Measurements from ENCODE around the gene AKAP13.
A peak's percentile ranks its signal among the peaks of the same experiment; 100 is the strongest.

Gene AKAP13

DNA sequence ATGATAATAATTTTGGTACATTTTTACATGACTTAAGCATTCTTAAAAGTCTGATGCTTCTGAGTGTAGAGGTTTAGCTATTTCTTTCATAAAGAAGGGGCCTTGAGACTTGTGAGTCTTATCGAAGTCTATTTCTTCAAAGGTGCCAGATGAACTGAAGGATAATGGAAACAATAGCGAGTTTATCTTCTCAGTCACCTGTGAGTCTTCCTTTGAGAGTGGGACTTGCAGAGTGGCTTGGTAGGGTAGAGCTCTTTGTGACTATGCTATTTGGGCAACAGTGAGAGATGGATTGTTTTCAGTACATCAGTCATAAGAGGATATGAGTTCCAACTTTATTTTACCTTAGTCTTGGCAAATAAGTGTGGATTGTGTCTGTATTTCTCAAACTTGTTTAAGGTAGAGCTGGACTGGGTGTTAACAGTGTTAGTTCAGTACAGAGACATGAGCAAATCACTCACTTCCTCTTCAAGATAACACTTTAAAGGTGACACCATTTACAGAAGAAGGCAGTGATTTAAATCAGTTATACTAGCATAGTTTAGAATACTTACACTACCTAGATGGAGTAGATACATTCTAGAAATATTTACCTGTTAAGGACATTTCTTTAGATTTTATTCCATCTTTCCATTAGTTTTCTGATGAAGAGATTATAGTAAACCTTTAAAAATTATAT, 3.2 kb downstream of the AKAP13 start:
- POLR2A ChIA-PET = no interaction called here
- peaks cover 0 to 8% of the 10 kb centered on the region in 2 experiments; a peak in 2 of 3 replicates for H3K36me3 ChIP-seq (ENCODE audit: control insufficient read depth in 2 of 2, insufficient read depth in 1 of 2, low read length in 2 of 2)

DNA sequence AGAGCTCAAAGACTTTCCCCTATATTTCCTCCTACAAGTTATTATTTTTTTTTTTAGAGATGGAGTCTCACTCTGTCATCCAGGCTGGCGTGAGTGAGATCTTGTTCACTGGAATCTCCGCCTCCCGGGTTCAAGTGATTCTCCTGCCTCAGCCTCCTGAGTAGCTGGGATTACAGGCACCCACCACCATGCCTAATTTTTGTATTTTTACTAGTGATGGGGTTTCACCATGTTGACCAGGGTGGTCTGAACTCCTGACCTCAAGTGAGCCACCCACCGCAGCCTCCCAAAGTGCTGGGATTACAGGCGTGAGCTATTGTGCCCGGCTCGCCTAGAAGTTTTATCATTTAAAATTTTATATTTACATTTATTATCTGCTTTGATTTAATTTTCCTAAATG, 5.9 kb downstream of the AKAP13 start:
- no peak overlapping the region for H3K27ac ChIP-seq (ENCODE audit: extremely low read depth, low read depth, low read length)
- no peak for TF ChIP-seq PRDM4 (tag by site-specific recombination; IDR thresholded peaks at IDR 0.05)
- no peak for TF ChIP-seq PRDM6 (tag by site-specific recombination; IDR thresholded peaks at IDR 0.05)
- no peak for TF ChIP-seq ZNF670 (tag by site-specific recombination; IDR thresholded peaks at IDR 0.05; ENCODE audit: low read depth)
- TF ChIP-seq ZNF223 (tag by site-specific recombination; IDR thresholded peaks at IDR 0.05) = no peak
- peaks cover 0 to 8% of the 10 kb centered on the region in 2 experiments; a peak in 2 of 3 replicates for H3K36me3 ChIP-seq (ENCODE audit: control insufficient read depth in 2 of 2, insufficient read depth in 1 of 2, low read length in 2 of 2)
- no peaks in the 10 kb centered on the region for H3K9me3 ChIP-seq (ENCODE audit: control insufficient read depth, insufficient read depth, low read depth, low read length)
- ChIA-PET POLR2A (no interaction called here), CTCF (interaction anchor here (0.6 kb wide), 2 partner anchors 29 to 103 kb away, joined by 3 read pairs; no protein-coding TSS in a partner anchor)
- no peak overlapping the region for H3K4me3 ChIP-seq (ENCODE audit: low read depth, low read length)
- peaks cover 21% of the 10 kb centered on the region for H3K4me1 ChIP-seq (ENCODE audit: control insufficient read depth, insufficient read depth, low read length)

More for the DNA sequence above, 3.2 kb downstream of the AKAP13 start:
- Histone ChIP-seq H3K4me3 (ENCODE audit: low read depth, low read length) (no peak overlapping the region), H3K27ac (ENCODE audit: extremely low read depth, low read depth, low read length) (no peak overlapping the region), H3K9me3 (ENCODE audit: control insufficient read depth, insufficient read depth, low read depth, low read length) (no peaks in the 10 kb centered on the region), H3K4me1 (ENCODE audit: control insufficient read depth, insufficient read depth, low read length) (peaks cover 20% of the 10 kb centered on the region)
- CTCF ChIA-PET = interaction anchor here (0.5 to 1.4 kb wide), 5 partner anchors 29 to 117 kb away, joined by 3 to 4 read pairs (median 3); no protein-coding TSS in a partner anchor
- TF ChIP-seq GFI1B (tag by site-specific recombination; IDR thresholded peaks at IDR 0.05) (peak; percentile 76), GLI2 (tag by site-specific recombination; IDR thresholded peaks at IDR 0.05; ENCODE audit: borderline replicate concordance, low read depth) (no peak), ZNF677 (tag by site-specific recombination; IDR thresholded peaks at IDR 0.05) (no peak)

GRCh38 chr15:85388566-85389305, 8.3 kb downstream of the AKAP13 start:
- H3K4me3 ChIP-seq (ENCODE audit: low read depth, low read length) = no peak overlapping the region
- H3K4me1 ChIP-seq (ENCODE audit: control insufficient read depth, insufficient read depth, low read length) = peaks cover 11% of the 10 kb centered on the region
- H3K36me3 ChIP-seq (ENCODE audit: control insufficient read depth in 2 of 2, insufficient read depth in 1 of 2, low read length in 2 of 2) = peaks cover 0 to 8% of the 10 kb centered on the region in 2 experiments; a peak in 2 of 3 replicates
- POLR2A ChIA-PET = interaction anchor here (1.1 kb wide), 1 partner anchor 8 kb away, joined by 5 read pairs; the partner anchor contains the start of gene AKAP13
- H3K9me3 ChIP-seq (ENCODE audit: control insufficient read depth, insufficient read depth, low read depth, low read length) = no peaks in the 10 kb centered on the region
- CTCF ChIA-PET = interaction anchor here (0.5 to 1.4 kb wide), 4 partner anchors 58 to 122 kb away, joined by 3 to 9 read pairs (median 6); no protein-coding TSS in a partner anchor
- no peak overlapping the region for H3K27ac ChIP-seq (ENCODE audit: extremely low read depth, low read depth, low read length)
- TF ChIP-seq KLF1 (tag by site-specific recombination; IDR thresholded peaks at IDR 0.05) = no peak
- TF ChIP-seq ZNF280D (tag by site-specific recombination; IDR thresholded peaks at IDR 0.05) = no peak
- TF ChIP-seq, protein P1, sequence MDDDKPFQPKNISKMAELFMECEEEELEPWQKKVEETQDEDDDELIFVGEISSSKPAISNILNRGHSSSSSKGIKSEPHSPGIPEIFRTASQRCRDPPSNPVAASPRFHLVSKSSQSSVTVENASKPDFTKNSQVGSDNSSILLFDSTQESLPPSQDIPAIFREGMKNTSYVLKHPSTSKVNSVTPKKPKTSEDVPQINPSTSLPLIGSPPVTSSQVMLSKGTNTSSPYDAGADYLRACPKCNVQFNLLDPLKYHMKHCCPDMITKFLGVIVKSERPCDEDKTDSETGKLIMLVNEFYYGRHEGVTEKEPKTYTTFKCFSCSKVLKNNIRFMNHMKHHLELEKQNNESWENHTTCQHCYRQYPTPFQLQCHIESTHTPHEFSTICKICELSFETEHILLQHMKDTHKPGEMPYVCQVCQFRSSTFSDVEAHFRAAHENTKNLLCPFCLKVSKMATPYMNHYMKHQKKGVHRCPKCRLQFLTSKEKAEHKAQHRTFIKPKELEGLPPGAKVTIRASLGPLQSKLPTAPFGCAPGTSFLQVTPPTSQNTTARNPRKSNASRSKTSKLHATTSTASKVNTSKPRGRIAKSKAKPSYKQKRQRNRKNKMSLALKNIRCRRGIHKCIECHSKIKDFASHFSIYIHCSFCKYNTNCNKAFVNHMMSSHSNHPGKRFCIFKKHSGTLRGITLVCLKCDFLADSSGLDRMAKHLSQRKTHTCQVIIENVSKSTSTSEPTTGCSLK (tag by site-specific recombination; IDR thresholded peaks at IDR 0.05) = no peak
- TF ChIP-seq ZNF585B (tag by site-specific recombination; IDR thresholded peaks at IDR 0.05) = no peak
- no peak for TF ChIP-seq ZNF513 (tag by site-specific recombination; IDR thresholded peaks at IDR 0.05)
- TF ChIP-seq TRIM28 (IDR thresholded peaks at IDR 0.05; ENCODE audit: borderline replicate concordance, low read length) = no peak
- TF ChIP-seq EGR2 (tag by site-specific recombination; IDR thresholded peaks at IDR 0.05; ENCODE audit: low read depth) = no peak
- peak; percentile 64; the same call in 1 of the 2 replicates for TF ChIP-seq ZBTB20 (tag by site-specific recombination; IDR thresholded peaks at IDR 0.05)
- TF ChIP-seq ZFP41 (tag by site-specific recombination; IDR thresholded peaks at IDR 0.05; ENCODE audit: borderline replicate concordance) = no peak
- TF ChIP-seq ZNF23 (tag by site-specific recombination; IDR thresholded peaks at IDR 0.05; ENCODE audit: borderline replicate concordance) = no peak

All from HEK293 (cell line).